ENCODE data around the gene UBA1.

Gene UBA1

DNA sequence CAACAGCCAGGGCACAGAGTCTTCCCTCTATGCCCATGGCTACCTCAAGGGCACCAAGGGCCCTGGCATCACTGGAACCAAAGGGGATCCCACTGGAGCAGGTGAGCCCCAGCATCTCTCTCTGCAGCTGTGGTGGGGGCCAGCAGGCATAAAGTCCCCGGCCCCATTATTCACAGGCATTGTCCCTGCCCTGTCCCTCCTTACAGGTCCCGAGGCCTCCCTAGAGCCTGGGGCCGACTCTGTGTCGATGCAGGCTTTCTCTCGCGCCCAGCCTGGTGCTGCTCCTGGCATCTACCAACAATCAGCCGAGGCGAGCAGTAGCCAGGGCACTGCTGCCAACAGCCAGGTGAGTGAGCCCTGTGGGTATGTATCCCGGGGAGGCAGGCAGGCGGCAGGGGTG lies 12.3 kb upstream of the UBA1 start:
- Histone ChIP-seq H3K27ac (ENCODE audit: low read length) (no peak overlapping the region), H3K4me1 (ENCODE audit: control insufficient read depth, low read depth, low read length) (no peaks in the 10 kb centered on the region), H3K4me3 (ENCODE audit: low read length) (no peak overlapping the region), H3K36me3 (ENCODE audit: control insufficient read depth, low read depth, low read length) (peaks cover 47% of the 10 kb centered on the region), H3K9ac (ENCODE audit: low read length) (no peak overlapping the region), H3K9me3 (ENCODE audit: control insufficient read depth, low read depth, low read length) (no peaks in the 10 kb centered on the region), H3K27me3 (ENCODE audit: control insufficient read depth, insufficient read depth, low read length) (no peaks in the 10 kb centered on the region)

DNA sequence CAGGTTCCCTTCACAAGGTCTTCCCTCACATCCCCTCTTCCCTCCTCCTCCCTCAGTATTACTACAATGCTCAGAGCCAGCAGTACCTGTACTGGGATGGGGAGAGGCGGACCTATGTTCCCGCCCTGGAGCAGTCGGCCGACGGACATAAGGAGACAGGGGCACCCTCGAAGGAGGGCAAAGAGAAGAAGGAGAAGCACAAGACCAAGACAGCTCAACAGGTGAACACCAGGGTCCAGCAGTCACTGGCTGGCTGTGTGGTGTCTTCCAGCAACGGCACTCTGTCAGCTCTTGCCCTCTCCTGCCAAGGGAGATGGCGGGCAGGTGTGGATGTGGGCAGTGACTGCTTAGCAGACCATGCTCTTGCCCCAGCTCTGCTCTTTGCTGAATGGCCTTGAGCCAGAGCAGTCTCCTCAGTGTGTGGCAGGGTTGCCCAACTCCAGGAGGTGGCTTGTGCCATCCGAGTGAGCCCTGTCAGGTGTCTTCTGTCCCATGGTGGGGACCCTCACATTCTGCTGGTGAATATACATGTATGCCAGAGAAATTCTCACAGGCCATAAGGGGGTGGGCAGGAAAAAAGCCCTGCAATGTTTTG lies 11.4 kb upstream of the UBA1 start:
- Histone ChIP-seq H3K9me3 (ENCODE audit: control insufficient read depth, low read depth, low read length) (no peaks in the 10 kb centered on the region), H3K36me3 (ENCODE audit: control insufficient read depth, low read depth, low read length) (peaks cover 44% of the 10 kb centered on the region), H3K4me3 (ENCODE audit: low read length) (no peak overlapping the region), H3K27ac (ENCODE audit: low read length) (no peak overlapping the region), H3K4me1 (ENCODE audit: control insufficient read depth, low read depth, low read length) (no peaks in the 10 kb centered on the region), H3K9ac (ENCODE audit: low read length) (no peak overlapping the region), H3K27me3 (ENCODE audit: control insufficient read depth, insufficient read depth, low read length) (no peaks in the 10 kb centered on the region)

DNA sequence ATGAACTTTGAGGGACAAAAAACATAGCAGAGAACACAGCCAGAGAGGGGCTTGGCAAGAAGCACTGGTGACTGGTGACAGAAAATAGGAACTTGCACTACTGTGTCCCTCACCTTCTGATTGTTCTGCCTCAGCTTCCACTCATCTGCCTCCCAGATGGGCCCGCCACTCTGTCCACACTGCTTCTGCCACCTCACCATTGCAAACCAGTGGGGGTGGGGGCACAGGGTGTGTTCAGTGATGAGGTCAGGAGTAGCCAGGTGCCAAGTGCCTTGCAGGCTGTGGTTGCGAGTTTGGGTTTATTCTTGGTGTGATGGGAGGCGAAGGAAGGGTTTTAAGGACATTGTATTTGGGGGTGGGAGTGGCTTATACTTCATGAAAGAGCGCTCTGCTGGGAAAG lies 9.1 kb upstream of the UBA1 start:
- no peaks in the 10 kb centered on the region for H3K9me3 ChIP-seq (ENCODE audit: control insufficient read depth, low read depth, low read length)
- H3K4me3 ChIP-seq (ENCODE audit: low read length) = no peak overlapping the region
- no peak overlapping the region for H3K9ac ChIP-seq (ENCODE audit: low read length)
- H3K27me3 ChIP-seq (ENCODE audit: control insufficient read depth, insufficient read depth, low read length) = no peaks in the 10 kb centered on the region
- peaks cover 29% of the 10 kb centered on the region for H3K36me3 ChIP-seq (ENCODE audit: control insufficient read depth, low read depth, low read length)
- no peak overlapping the region for H3K27ac ChIP-seq (ENCODE audit: low read length)
- no peaks in the 10 kb centered on the region for H3K4me1 ChIP-seq (ENCODE audit: control insufficient read depth, low read depth, low read length)

DNA sequence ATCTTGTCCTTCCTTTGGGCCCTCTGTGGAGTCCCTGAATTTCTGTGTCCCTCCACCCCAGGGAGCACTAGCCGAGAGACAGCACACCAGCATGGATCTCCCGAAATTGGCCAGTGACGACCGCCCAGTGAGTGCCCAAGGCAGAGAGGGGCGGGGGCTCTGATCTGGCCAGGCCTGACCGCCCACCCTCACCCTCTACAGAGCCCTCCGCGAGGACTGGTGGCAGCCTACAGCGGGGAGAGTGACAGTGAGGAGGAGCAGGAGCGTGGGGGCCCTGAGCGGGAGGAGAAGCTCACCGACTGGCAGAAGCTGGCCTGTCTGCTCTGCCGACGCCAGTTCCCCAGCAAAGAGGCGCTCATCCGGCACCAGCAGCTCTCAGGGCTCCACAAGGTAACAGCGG lies 8.4 kb upstream of the UBA1 start:
- Histone ChIP-seq H3K9ac (ENCODE audit: low read length) (no peak overlapping the region), H3K27ac (ENCODE audit: low read length) (no peak overlapping the region), H3K9me3 (ENCODE audit: control insufficient read depth, low read depth, low read length) (no peaks in the 10 kb centered on the region), H3K27me3 (ENCODE audit: control insufficient read depth, insufficient read depth, low read length) (no peaks in the 10 kb centered on the region), H3K4me1 (ENCODE audit: control insufficient read depth, low read depth, low read length) (no peaks in the 10 kb centered on the region), H3K4me3 (ENCODE audit: low read length) (no peak overlapping the region), H3K36me3 (ENCODE audit: control insufficient read depth, low read depth, low read length) (peaks cover 29% of the 10 kb centered on the region)

DNA sequence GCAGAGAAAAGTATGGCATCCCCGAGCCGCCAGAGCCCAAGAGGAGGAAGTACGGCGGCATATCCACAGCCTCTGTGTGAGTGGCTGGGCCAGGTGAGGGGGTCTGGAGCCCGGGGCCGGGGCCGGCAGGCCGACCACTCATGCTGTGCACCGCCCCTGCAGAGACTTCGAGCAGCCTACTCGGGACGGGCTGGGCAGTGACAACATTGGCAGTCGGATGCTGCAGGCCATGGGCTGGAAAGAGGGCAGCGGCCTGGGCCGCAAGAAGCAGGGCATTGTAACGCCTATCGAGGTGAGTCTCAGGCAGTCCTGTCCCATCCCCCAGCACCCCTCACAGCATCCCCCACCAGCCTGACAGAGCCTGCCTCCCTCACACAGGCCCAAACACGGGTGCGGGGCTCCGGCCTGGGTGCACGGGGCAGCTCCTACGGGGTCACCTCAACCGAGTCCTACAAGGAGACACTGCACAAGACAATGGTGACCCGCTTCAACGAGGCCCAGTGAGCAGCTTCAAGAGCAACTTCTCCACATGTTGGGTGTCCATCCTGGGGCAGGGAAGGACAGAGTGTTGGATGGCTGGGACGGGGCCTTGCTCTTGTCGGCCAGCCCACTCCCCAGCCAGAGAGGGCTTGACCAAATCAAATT lies 7.4 kb upstream of the UBA1 start:
- Histone ChIP-seq H3K27ac (ENCODE audit: low read length) (no peak overlapping the region), H3K9ac (ENCODE audit: low read length) (no peak overlapping the region), H3K27me3 (ENCODE audit: control insufficient read depth, insufficient read depth, low read length) (no peaks in the 10 kb centered on the region), H3K4me3 (ENCODE audit: low read length) (no peak overlapping the region), H3K36me3 (ENCODE audit: control insufficient read depth, low read depth, low read length) (peaks cover 29% of the 10 kb centered on the region), H3K9me3 (ENCODE audit: control insufficient read depth, low read depth, low read length) (no peaks in the 10 kb centered on the region), H3K4me1 (ENCODE audit: control insufficient read depth, low read depth, low read length) (no peaks in the 10 kb centered on the region)

DNA sequence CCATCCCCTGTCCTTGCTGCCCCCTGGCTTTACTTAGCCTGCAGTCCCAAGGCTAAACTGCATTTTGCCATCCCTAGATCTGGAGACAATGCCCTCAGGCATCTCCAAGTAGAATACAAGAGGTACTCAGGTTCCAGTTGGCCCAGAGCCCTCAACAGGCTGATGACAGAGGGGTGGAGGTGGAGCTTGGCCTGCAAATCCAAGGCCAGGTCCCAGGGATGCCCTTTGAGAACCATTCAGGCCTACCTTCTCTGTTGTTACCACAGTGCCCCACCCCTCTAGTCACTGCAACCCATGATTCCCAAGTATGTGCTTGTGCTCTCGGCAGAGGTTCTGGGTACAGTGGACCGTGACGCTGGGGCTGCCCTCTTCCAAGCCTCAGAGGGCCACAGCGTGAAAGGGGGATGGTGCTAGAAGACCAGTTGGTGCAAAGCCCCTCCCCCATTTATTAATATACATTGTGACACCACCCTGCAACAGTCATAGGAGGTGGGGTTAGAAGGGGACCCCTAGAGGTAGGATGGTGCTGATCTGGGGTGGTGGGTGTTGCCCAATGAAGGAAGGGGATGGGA lies 6.4 kb upstream of the UBA1 start:
- no peak overlapping the region for H3K27ac ChIP-seq (ENCODE audit: low read length)

DNA sequence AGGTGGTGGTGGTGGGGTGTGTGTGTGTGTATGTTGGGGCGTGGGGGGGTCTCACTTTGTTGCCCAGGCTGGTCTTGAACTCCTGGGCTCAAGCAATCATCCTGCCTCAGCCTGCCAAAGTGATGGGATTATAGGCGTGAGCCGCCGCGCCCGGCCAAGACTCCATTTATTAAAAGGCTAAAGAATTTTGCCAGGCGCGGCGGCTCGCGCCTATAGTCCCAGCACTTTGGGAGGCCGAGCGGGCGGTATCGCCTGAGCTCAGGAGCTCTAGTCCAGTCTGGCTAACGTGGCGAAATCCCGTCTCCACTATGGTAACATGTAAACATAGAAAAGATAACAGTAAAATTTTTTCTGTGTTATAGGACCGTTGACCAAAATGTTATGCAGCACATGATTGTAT lies 3.7 kb upstream of the UBA1 start:
- peaks cover 13% of the 10 kb centered on the region for H3K36me3 ChIP-seq (ENCODE audit: control insufficient read depth, low read depth, low read length)
- H3K27ac ChIP-seq (ENCODE audit: low read length) = no peak overlapping the region
- H3K9me3 ChIP-seq (ENCODE audit: control insufficient read depth, low read depth, low read length) = no peaks in the 10 kb centered on the region
- H3K4me1 ChIP-seq (ENCODE audit: control insufficient read depth, low read depth, low read length) = no peaks in the 10 kb centered on the region
- no peak overlapping the region for H3K4me3 ChIP-seq (ENCODE audit: low read length)
- H3K27me3 ChIP-seq (ENCODE audit: control insufficient read depth, insufficient read depth, low read length) = no peaks in the 10 kb centered on the region
- H3K9ac ChIP-seq (ENCODE audit: low read length) = no peak overlapping the region

More for the DNA sequence above, 6.4 kb upstream of the UBA1 start:
- Histone ChIP-seq H3K4me1 (ENCODE audit: control insufficient read depth, low read depth, low read length) (no peaks in the 10 kb centered on the region), H3K9ac (ENCODE audit: low read length) (no peak overlapping the region), H3K36me3 (ENCODE audit: control insufficient read depth, low read depth, low read length) (peaks cover 20% of the 10 kb centered on the region), H3K4me3 (ENCODE audit: low read length) (no peak overlapping the region), H3K9me3 (ENCODE audit: control insufficient read depth, low read depth, low read length) (no peaks in the 10 kb centered on the region), H3K27me3 (ENCODE audit: control insufficient read depth, insufficient read depth, low read length) (no peaks in the 10 kb centered on the region)

DNA sequence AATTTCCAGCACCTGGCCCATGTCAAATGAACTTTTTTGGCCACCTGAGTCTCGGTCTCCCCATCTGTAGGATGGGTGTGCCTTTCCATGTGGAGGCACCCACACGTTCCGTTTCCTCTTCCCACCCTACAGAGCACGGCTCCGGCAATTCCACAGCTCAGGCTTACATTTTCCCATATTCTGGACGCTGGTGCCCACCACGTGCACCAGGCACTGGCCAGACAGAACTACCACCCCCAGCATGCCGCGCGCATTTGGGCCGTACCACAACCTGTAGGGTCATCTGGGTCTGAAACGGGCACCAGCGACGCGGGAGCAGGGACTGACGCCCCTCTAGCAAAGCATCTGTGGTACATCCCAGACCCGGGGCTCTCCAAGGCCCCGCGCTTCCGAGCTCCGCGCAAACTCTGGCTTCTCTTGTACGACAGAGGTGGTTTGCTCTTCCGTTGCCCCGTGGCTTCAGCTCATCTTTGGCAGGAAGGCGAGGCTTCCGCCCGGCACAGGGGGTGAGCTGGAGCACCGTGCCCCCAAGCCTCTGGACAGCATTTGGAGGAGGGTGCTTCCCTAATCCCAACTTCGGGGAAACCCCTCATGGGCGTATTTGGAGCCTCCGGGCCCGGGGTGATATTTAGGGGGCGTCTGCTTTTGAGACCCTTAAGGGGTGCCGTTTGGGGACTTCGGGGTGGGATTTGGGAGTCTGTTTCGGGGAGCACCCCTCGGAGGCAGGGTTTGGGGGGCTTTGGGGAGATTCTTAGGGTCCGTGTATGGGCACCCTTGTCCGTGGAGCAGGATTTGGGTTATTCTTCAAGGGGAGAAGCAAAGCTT lies 3.0 kb upstream of the UBA1 start:
- Histone ChIP-seq H3K4me1 (ENCODE audit: control insufficient read depth, low read depth, low read length) (no peaks in the 10 kb centered on the region), H3K27me3 (ENCODE audit: control insufficient read depth, insufficient read depth, low read length) (no peaks in the 10 kb centered on the region), H3K36me3 (ENCODE audit: control insufficient read depth, low read depth, low read length) (peaks cover 9% of the 10 kb centered on the region), H3K9me3 (ENCODE audit: control insufficient read depth, low read depth, low read length) (no peaks in the 10 kb centered on the region), H3K27ac (ENCODE audit: low read length) (no peak overlapping the region), H3K4me3 (ENCODE audit: low read length) (peak overlapping the region; percentile 68), H3K9ac (ENCODE audit: low read length) (peak overlapping the region; percentile 44)

DNA sequence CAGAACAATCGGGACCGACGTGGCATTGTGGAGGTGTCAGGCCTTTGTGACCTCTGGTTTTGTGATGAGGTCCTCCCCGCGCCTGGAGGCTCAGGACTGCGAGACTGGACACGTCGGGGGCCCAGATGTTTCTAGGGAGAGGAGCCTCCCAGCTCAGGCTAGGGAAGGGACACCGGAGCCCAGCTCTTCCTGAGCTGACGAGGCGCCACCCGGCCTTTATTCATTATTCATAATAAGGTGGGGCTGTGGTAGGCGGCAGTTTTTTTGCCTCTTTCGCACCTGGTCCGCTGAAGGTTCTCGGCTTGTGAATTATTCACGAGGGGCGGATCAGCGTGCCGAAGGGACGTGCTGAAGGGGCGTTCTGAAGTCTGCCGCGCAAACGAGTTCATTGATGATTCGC lies 2.3 kb upstream of the UBA1 start:
- H3K36me3 ChIP-seq (ENCODE audit: control insufficient read depth, low read depth, low read length) = peaks cover 6% of the 10 kb centered on the region
- peak overlapping the region; percentile 68 for H3K4me3 ChIP-seq (ENCODE audit: low read length)
- H3K9ac ChIP-seq (ENCODE audit: low read length) = peak overlapping the region; percentile 24
- H3K27me3 ChIP-seq (ENCODE audit: control insufficient read depth, insufficient read depth, low read length) = no peaks in the 10 kb centered on the region
- no peak overlapping the region for H3K27ac ChIP-seq (ENCODE audit: low read length)
- H3K9me3 ChIP-seq (ENCODE audit: control insufficient read depth, low read depth, low read length) = no peaks in the 10 kb centered on the region
- no peaks in the 10 kb centered on the region for H3K4me1 ChIP-seq (ENCODE audit: control insufficient read depth, low read depth, low read length)

DNA sequence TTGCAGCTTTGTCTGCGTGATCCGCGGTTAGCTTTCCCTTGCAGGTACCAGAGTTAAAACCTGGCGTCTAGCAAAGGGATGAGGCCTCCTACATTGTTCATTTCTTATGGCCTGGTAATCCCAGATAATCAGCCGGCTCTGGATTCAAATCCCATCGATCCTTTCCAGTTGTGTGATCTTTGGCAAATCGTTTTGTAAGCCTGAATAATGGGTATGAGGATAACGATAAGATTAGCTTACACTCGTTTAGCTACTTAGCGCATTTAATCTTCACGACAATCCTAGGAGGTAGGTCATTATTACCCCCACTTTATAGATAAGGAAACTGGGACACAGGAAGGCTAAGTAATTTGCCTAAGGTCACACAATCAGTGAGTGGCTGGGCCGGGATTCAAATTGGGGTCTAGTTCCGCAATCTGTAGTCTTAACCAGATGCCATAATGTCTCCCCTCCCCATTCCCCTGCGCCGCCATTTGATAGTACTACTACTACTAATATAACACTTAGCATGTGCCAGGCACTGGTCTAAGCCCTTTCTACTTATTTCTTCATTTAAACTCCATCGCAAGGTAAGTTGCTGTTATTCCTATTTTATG lies 1.7 kb upstream of the UBA1 start:
- Histone ChIP-seq H3K27me3 (ENCODE audit: control insufficient read depth, insufficient read depth, low read length) (no peaks in the 10 kb centered on the region), H3K9ac (ENCODE audit: low read length) (peak overlapping the region; percentile 24), H3K36me3 (ENCODE audit: control insufficient read depth, low read depth, low read length) (no peaks in the 10 kb centered on the region), H3K9me3 (ENCODE audit: control insufficient read depth, low read depth, low read length) (no peaks in the 10 kb centered on the region), H3K27ac (ENCODE audit: low read length) (no peak overlapping the region), H3K4me3 (ENCODE audit: low read length) (peak overlapping the region; percentile 68), H3K4me1 (ENCODE audit: control insufficient read depth, low read depth, low read length) (no peaks in the 10 kb centered on the region)

DNA sequence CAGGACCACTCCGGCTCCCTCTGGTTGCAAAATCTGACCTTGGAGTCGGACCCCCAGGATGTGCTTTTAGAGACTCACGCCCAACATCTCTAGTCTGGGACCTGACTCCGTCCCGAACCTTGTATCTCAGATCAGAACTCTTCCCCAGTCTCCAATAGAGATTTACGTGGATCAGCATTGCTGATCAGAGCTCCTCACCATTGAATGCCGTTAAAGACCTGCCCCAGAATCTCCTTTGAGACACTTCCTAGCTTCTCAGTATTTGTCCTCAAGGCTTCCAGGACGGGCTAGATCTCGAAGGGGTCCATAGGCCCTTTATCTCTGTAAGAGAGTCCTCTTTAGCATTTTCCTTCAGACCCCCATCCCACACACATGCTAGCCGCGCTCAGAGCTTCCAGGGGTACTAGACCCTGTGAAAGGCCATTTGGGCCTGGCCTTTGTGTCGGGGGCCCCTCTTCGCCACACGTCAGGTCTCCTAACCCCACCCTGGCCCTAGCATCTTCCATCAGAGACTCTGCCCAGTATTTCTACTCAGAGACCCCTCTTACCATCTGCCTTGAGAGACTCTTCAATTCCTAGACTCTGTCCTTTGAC lies 662 bp downstream of the UBA1 start:
- Histone ChIP-seq H3K27me3 (ENCODE audit: control insufficient read depth, insufficient read depth, low read length) (no peaks in the 10 kb centered on the region), H3K4me1 (ENCODE audit: control insufficient read depth, low read depth, low read length) (no peaks in the 10 kb centered on the region), H3K9ac (ENCODE audit: low read length) (peak overlapping the region; percentile 80), H3K9me3 (ENCODE audit: control insufficient read depth, low read depth, low read length) (no peaks in the 10 kb centered on the region), H3K4me3 (ENCODE audit: low read length) (peak overlapping the region; percentile 75), H3K27ac (ENCODE audit: low read length) (no peak overlapping the region), H3K36me3 (ENCODE audit: control insufficient read depth, low read depth, low read length) (peaks cover 10% of the 10 kb centered on the region)
